Endothelial cell (in vitro differentiated cells): ENCODE data around the gene MMAB. TPM values are rescaled to one million over a fixed set of nuclear protein-coding genes. Genes with fewer than 3 reads are reported as not detected.

Experiments used
- DNase-seq: peaks from one replicate; pipeline ENCODE4 v3.0.0; 2021; ENCODE audit warnings: low spot score
- H3K27ac Mint-ChIP-seq: one replicate; pipeline ENCODE4 v1.8.0; 2021; ENCODE audit warnings: mixed read lengths, inconsistent platforms; ENCODE audit not compliant: unreplicated experiment
- H3K27me3 Mint-ChIP-seq: one replicate; pipeline ENCODE4 v1.8.0; 2021; ENCODE audit warnings: mild to moderate bottlenecking, moderate library complexity, mixed read lengths, inconsistent platforms; ENCODE audit not compliant: unreplicated experiment
- H3K36me3 Mint-ChIP-seq: one replicate; pipeline ENCODE4 v1.8.0; 2021; ENCODE audit warnings: mild to moderate bottlenecking, low read depth, mixed read lengths, inconsistent platforms; ENCODE audit not compliant: unreplicated experiment
- H3K4me1 Mint-ChIP-seq: one replicate; pipeline ENCODE4 v1.8.0; 2021; ENCODE audit warnings: mild to moderate bottlenecking, mixed read lengths, inconsistent platforms; ENCODE audit not compliant: unreplicated experiment
- H3K4me3 Mint-ChIP-seq: one replicate; pipeline ENCODE4 v1.8.0; 2021; ENCODE audit warnings: mild to moderate bottlenecking, mixed read lengths, inconsistent platforms; ENCODE audit not compliant: unreplicated experiment
- H3K9me3 Mint-ChIP-seq: one replicate; pipeline ENCODE4 v1.8.0; 2021; ENCODE audit warnings: mixed read lengths, inconsistent platforms; ENCODE audit not compliant: unreplicated experiment
- CTCF ChIP-seq: fragments of 200-600 bp; sonication (generic); IDR thresholded peaks from one replicate; pipeline ENCODE4 v1.5.0; 2021; ENCODE audit warnings: antibody characterized with exemption; ENCODE audit not compliant: unreplicated experiment
- total RNA-seq: library from RNA; stranded (reverse); fragmentation: NEBNext Ultra II Directional; extraction: Animal tissue kit (Norgen Biotek cat#: 25700); gene quantifications from one replicate; pipeline ENCODE4 v1.2.1, GENCODE V29; 2021; ENCODE audit not compliant: unreplicated experiment

MMAB gene
- total RNA-seq, 1 donor from 2014 or later = 41.6 TPM

GRCh38 chr12:109548258-109548657 is 25.0 kb downstream of the MMAB start:
- H3K36me3 Mint-ChIP-seq = no peaks in the 10 kb centered on the region
- H3K27me3 Mint-ChIP-seq = peaks cover 3% of the 10 kb centered on the region
- no peak overlapping the region for H3K4me3 Mint-ChIP-seq
- no peak overlapping the region for H3K27ac Mint-ChIP-seq
- TF ChIP-seq CTCF = no peak
- H3K4me1 Mint-ChIP-seq = peaks cover 13% of the 10 kb centered on the region
- no peak for DNase-seq
- no peaks in the 10 kb centered on the region for H3K9me3 Mint-ChIP-seq

GRCh38 chr12:109547286-109547685 is 26.0 kb downstream of the MMAB start:
- H3K9me3 Mint-ChIP-seq = no peaks in the 10 kb centered on the region
- H3K36me3 Mint-ChIP-seq = no peaks in the 10 kb centered on the region
- DNase-seq = no peak
- H3K27me3 Mint-ChIP-seq = peaks cover 3% of the 10 kb centered on the region
- peaks cover 13% of the 10 kb centered on the region for H3K4me1 Mint-ChIP-seq
- no peak overlapping the region for H3K4me3 Mint-ChIP-seq
- H3K27ac Mint-ChIP-seq = no peak overlapping the region
- TF ChIP-seq CTCF = no peak

- Mint-ChIP-seq H3K4me1 (peaks cover 13% of the 10 kb centered on the region), H3K36me3 (no peaks in the 10 kb centered on the region)
- no peak for TF ChIP-seq CTCF
Observed at GRCh38 chr12:109545826-109546225, 27.5 kb downstream of the MMAB start.

GRCh38 chr12:109544955-109545531 is 28.3 kb downstream of the MMAB start:
- TF ChIP-seq CTCF = no peak
- H3K4me3 Mint-ChIP-seq = no peak overlapping the region
- no peak for DNase-seq
- peaks cover 13% of the 10 kb centered on the region for H3K4me1 Mint-ChIP-seq
- H3K9me3 Mint-ChIP-seq = no peaks in the 10 kb centered on the region
- no peaks in the 10 kb centered on the region for H3K36me3 Mint-ChIP-seq
- peaks cover 5% of the 10 kb centered on the region for H3K27me3 Mint-ChIP-seq
- no peak overlapping the region for H3K27ac Mint-ChIP-seq

More at GRCh38 chr12:109545826-109546225, 27.5 kb downstream of the MMAB start:
- DNase-seq = no peak
- Mint-ChIP-seq H3K27ac (no peak overlapping the region), H3K4me3 (no peak overlapping the region), H3K9me3 (no peaks in the 10 kb centered on the region), H3K27me3 (peaks cover 5% of the 10 kb centered on the region)

- no peak for TF ChIP-seq CTCF
- peaks cover 6% of the 10 kb centered on the region for H3K4me1 Mint-ChIP-seq
- H3K9me3 Mint-ChIP-seq = no peaks in the 10 kb centered on the region
- H3K4me3 Mint-ChIP-seq = no peak overlapping the region
- DNase-seq = no peak
- H3K27me3 Mint-ChIP-seq = peaks cover 5% of the 10 kb centered on the region
- no peaks in the 10 kb centered on the region for H3K36me3 Mint-ChIP-seq
- H3K27ac Mint-ChIP-seq = no peak overlapping the region
Observed at GRCh38 chr12:109542876-109543275, 30.4 kb downstream of the MMAB start.
